ENCODE results near the gene GNPTAB. TPM values are rescaled to one million over a fixed set of nuclear protein-coding genes. Genes with fewer than 3 reads are reported as not detected.
A peak's percentile ranks its signal among the peaks of the same experiment; 100 is the strongest.

GNPTAB gene
- total and polyA plus RNA-seq, 9 donors = 13.4 to 23.0 (median 16.9) TPM

DNA sequence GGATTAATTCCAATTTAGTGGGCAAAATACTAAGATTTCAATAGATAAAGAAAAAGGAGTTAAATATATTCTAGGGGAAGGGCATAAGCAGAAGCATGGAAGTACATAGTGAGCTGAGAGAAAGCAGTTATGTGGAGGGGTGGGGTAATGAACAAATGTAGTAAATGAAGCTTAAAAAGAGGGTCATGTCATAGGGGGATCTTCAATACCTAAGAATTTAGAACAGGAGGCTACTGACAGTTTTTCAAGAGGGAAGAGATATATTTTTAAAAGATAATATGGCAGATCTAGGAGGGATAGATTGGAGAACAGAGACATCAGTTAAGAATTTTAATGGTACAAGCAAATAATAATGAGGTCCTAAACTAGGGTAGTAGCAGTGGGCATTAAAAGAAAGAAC lies 100.9 kb downstream of the GNPTAB start:
- H3K9me3 ChIP-seq (replicated peaks; ENCODE audit: control insufficient read depth, low read depth, low read length) = no peaks in the 10 kb centered on the region
- H3K27ac ChIP-seq (ENCODE audit: low read length) = no peak overlapping the region
- H3K36me3 ChIP-seq (ENCODE audit: control insufficient read depth, insufficient read depth, low read length) = peaks cover 6% of the 10 kb centered on the region
- no peak for DNase-seq
- no peaks in the 10 kb centered on the region for H3K27me3 ChIP-seq (ENCODE audit: control insufficient read depth, insufficient read depth, low read length)
- H3K4me3 ChIP-seq (ENCODE audit: low read length) = no peak overlapping the region
- no peaks in the 10 kb centered on the region for H3K4me1 ChIP-seq (ENCODE audit: control insufficient read depth, insufficient read depth, low read length)

DNA sequence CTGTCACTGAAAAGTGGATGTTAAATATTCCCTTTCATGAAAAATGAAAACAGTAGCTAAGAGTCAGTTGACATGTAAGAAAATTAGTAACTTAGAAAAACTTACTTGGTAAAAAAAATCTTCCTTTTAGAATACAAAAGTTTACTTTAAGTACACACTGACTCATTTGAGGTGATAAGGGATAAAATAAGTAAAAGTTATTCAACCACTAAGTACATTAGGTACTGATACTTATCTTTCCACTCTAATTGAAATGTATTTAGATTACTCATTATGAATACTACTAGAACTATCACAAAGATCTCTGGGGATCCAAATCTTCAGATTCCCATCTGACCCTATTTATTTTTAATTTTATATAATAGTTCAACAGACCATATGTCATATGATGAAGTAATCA lies 103.7 kb downstream of the GNPTAB start:
- Histone ChIP-seq H3K9me3 (replicated peaks; ENCODE audit: control insufficient read depth, low read depth, low read length) (no peaks in the 10 kb centered on the region), H3K36me3 (ENCODE audit: control insufficient read depth, insufficient read depth, low read length) (peaks cover 2% of the 10 kb centered on the region), H3K27ac (ENCODE audit: low read length) (no peak overlapping the region), H3K4me3 (ENCODE audit: low read length) (no peak overlapping the region), H3K4me1 (ENCODE audit: control insufficient read depth, insufficient read depth, low read length) (no peaks in the 10 kb centered on the region), H3K27me3 (ENCODE audit: control insufficient read depth, insufficient read depth, low read length) (no peaks in the 10 kb centered on the region)
- no peak for DNase-seq

DNA sequence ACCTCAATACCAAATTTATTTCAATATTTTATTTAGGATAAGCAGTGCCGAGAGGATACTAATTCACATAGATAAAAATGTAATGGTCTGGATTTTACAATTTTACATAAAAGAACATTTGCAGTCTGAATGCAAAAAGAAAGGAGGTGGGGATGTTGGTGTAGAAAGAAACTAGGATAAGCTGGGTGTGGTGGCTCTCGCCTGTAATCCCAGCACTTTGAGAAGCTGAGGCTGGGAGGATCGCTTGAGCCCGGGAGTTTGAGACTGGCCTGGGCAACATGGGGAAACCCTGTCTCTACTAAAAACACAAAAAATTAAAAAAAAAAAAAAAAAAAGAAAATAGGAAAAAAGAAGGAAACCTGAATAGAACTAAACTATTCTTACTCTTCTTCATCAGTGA lies 108.4 kb downstream of the GNPTAB start:
- Histone ChIP-seq H3K9me3 (replicated peaks; ENCODE audit: control insufficient read depth, low read depth, low read length) (no peaks in the 10 kb centered on the region), H3K4me1 (ENCODE audit: control insufficient read depth, insufficient read depth, low read length) (no peaks in the 10 kb centered on the region), H3K27me3 (ENCODE audit: control insufficient read depth, insufficient read depth, low read length) (no peaks in the 10 kb centered on the region), H3K36me3 (ENCODE audit: control insufficient read depth, insufficient read depth, low read length) (peaks cover 2% of the 10 kb centered on the region), H3K4me3 (ENCODE audit: low read length) (no peak overlapping the region), H3K27ac (ENCODE audit: low read length) (no peak overlapping the region)
- WGBS (ENCODE audit: insufficient coverage) = no CpG with 5 or more reads among the region's 4 CpGs
- DNase-seq = no peak

DNA sequence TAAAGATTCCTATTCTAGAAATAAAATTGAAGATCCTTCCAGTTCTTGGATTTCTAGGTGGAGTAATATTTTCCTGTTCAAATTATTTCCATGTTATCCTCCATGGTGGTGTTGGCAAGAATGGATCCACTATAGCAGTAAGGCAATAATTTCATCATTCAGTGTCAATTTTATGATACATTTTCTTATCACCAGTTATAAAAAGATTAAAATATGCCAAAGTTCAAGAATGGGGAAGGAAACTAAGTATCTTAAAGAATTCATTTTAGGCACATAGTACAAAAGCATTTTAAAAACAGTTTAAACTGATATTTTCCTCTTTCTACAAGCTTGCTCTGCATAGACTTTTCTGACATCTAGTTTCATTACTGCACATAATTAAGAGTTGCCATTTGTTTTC lies 110.6 kb downstream of the GNPTAB start:
- no peak for DNase-seq
- Histone ChIP-seq H3K27ac (ENCODE audit: low read length) (no peak overlapping the region), H3K36me3 (ENCODE audit: control insufficient read depth, insufficient read depth, low read length) (no peaks in the 10 kb centered on the region), H3K27me3 (ENCODE audit: control insufficient read depth, insufficient read depth, low read length) (no peaks in the 10 kb centered on the region), H3K9me3 (replicated peaks; ENCODE audit: control insufficient read depth, low read depth, low read length) (no peaks in the 10 kb centered on the region), H3K4me3 (ENCODE audit: low read length) (no peak overlapping the region), H3K4me1 (ENCODE audit: control insufficient read depth, insufficient read depth, low read length) (no peaks in the 10 kb centered on the region)

DNA sequence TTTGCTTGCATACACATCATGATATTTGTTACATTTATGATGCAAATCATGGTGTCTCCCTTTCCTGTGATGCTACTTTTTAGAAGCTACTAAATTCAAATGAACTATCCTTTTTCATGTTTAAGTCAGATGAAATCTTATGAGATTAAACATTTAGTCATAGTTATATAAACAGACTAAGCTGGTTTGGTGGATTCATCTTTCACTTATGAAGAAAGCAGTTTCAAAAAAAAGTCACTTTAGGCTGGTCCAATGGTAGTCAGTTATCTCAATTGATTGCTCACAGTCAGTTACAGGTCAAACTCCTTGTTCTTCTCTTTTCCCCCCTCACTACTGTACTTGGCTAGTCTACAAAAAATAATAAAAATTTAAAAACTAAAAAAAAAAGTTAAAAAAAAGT lies 111.2 kb downstream of the GNPTAB start:
- no peaks in the 10 kb centered on the region for H3K4me1 ChIP-seq (ENCODE audit: control insufficient read depth, insufficient read depth, low read length)
- no peak overlapping the region for H3K4me3 ChIP-seq (ENCODE audit: low read length)
- no peak for DNase-seq
- H3K27ac ChIP-seq (ENCODE audit: low read length) = no peak overlapping the region
- no peaks in the 10 kb centered on the region for H3K36me3 ChIP-seq (ENCODE audit: control insufficient read depth, insufficient read depth, low read length)
- no peaks in the 10 kb centered on the region for H3K9me3 ChIP-seq (replicated peaks; ENCODE audit: control insufficient read depth, low read depth, low read length)
- no peaks in the 10 kb centered on the region for H3K27me3 ChIP-seq (ENCODE audit: control insufficient read depth, insufficient read depth, low read length)

DNA sequence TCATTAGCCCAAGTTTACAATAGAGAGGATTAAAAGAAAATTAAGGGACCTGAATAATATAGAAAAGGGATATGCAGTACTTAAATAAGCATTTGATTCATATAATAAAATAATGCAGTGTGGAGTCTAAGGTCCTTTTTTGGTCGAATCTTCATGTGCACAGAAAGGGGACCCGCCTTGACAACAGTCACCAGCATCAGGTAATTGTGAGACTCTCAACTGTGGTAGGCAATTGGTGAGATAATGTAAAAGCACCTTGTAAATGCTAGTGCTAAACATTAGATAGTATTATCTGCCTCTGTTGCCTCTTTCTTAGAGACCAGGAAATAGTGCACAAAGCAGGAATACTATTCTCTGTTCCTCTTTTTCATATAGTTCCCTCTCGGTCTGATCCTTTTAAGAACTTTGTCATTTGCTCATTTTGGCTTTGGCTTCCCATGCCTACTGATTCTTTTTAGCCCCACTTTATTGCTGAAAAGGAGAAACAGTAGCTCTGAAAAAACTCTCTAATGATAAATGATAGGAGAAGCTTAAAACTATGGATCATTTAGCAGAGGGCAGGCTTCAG lies 115.8 kb downstream of the GNPTAB start:
- WGBS (ENCODE audit: insufficient coverage) = 100% methylated on average over 1 of the region's 3 CpGs
- Histone ChIP-seq H3K36me3 (ENCODE audit: control insufficient read depth, insufficient read depth, low read length) (no peaks in the 10 kb centered on the region), H3K27me3 (ENCODE audit: control insufficient read depth, insufficient read depth, low read length) (no peaks in the 10 kb centered on the region), H3K4me1 (ENCODE audit: control insufficient read depth, insufficient read depth, low read length) (no peaks in the 10 kb centered on the region), H3K9me3 (replicated peaks; ENCODE audit: control insufficient read depth, low read depth, low read length) (no peaks in the 10 kb centered on the region), H3K27ac (ENCODE audit: low read length) (no peak overlapping the region), H3K4me3 (ENCODE audit: low read length) (no peak overlapping the region)
- peak; percentile 35 for DNase-seq

DNA sequence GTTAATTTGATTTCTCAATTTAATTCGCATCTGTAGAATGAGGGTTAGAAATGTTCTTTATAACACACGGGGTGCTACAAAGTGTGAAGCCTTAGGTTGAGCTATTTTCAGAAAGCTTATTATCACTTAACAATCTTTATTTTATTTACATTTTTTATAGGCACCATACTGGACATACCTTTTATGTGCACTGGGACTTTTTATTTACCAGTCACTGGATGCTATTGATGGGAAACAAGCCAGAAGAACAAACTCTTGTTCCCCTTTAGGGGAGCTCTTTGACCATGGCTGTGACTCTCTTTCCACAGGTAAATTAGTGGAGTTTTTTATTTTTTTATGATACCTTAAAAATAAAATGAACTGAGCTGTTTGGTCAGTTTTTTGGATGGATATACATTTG lies 116.8 kb downstream of the GNPTAB start:
- Histone ChIP-seq H3K36me3 (ENCODE audit: control insufficient read depth, insufficient read depth, low read length) (no peaks in the 10 kb centered on the region), H3K9me3 (replicated peaks; ENCODE audit: control insufficient read depth, low read depth, low read length) (no peaks in the 10 kb centered on the region), H3K4me3 (ENCODE audit: low read length) (no peak overlapping the region), H3K27me3 (ENCODE audit: control insufficient read depth, insufficient read depth, low read length) (no peaks in the 10 kb centered on the region), H3K27ac (ENCODE audit: low read length) (no peak overlapping the region), H3K4me1 (ENCODE audit: control insufficient read depth, insufficient read depth, low read length) (no peaks in the 10 kb centered on the region)
- no peak for DNase-seq
- no CpG with 5 or more reads among the region's 2 CpGs for WGBS (ENCODE audit: insufficient coverage)

DNA sequence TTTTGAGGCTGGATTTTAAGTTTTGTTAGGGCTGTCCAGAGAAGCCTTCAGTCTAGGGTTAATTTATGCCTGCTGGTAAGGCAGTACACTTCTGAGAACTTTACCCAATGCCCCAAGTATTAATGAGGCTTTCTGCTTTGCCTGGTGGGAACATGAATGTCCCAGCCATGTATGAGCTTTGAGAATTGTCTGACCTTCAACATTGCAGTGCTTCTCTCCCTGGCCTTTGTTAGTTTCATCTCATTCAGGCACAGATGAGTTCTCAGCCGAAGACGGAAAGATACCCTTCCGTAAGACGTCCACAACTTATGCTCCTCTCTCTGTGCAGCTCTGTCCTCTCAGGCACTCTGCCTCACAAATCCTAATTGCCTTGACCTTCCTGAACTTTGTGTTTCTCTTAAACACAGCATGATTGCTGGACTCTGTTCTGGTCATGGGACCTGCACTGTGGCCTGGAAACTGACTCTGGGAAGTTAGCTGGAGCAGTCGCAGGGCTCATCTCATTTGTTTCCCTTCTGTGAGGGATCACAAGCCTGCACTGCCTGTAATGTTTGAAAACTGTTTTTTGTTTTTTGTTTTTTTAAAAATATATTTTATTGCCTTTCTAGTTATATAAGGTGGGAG lies 117.6 kb downstream of the GNPTAB start:
- Histone ChIP-seq H3K27me3 (ENCODE audit: control insufficient read depth, insufficient read depth, low read length) (no peaks in the 10 kb centered on the region), H3K4me1 (ENCODE audit: control insufficient read depth, insufficient read depth, low read length) (no peaks in the 10 kb centered on the region), H3K9me3 (replicated peaks; ENCODE audit: control insufficient read depth, low read depth, low read length) (no peaks in the 10 kb centered on the region), H3K27ac (ENCODE audit: low read length) (no peak overlapping the region), H3K36me3 (ENCODE audit: control insufficient read depth, insufficient read depth, low read length) (no peaks in the 10 kb centered on the region), H3K4me3 (ENCODE audit: low read length) (no peak overlapping the region)
- 45% methylated on average over 4 of the region's 5 CpGs for WGBS (ENCODE audit: insufficient coverage)
- peak; percentile 68 for DNase-seq

DNA sequence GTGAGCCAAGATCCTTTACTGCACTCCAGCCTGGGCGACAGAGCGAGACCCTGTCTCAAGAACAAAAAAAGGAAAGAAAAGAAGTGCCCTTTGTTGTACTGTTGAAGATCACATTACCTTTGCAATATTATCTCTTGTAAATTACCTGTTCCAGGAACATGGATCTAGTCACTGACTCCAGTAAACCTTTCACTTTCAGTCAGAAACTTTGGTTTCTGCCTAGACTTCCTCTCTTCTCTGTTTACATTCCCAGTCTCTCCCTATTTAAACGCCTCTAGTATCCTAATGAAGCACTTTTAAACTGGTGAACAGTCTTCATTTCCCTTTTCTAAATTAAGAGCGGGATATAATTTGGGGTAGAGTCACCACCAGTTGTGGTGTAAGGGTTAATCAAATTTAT lies 120.5 kb downstream of the GNPTAB start:
- no CpG with 5 or more reads among the region's 4 CpGs for WGBS (ENCODE audit: insufficient coverage)
- H3K36me3 ChIP-seq (ENCODE audit: control insufficient read depth, insufficient read depth, low read length) = no peaks in the 10 kb centered on the region

DNA sequence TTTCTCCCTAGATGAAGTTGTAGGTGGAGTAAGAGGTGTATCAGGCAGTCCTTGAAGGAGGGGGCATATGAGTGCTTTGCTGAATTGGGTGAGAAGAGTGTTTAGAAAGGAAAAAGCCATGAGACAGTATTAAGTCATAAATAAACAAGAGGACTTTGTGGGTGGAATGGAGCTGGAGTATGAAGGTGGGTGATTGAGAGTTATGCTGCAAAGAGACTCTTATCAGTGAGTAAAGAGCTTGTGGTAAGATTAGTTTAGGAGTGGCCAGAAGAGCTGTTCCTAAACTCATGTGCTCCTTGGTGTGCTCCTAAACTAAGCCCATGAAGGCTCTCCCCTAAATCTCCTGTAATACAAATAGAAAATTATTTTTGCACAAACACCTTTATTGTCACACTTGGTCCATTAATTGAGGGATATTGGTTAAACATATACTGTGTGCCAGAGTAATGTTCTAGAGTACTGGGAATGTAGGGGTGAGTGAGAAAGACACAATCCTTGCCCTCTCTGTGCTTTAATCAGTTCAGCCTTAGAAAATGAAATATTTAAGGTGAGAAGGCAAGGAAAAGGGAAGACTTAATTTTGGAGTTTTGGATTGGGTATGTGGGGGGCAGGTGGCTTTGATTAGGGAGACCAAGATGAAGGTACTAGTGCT lies 123.5 kb downstream of the GNPTAB start:
- Histone ChIP-seq H3K27ac (ENCODE audit: low read length) (no peak overlapping the region), H3K4me1 (ENCODE audit: control insufficient read depth, insufficient read depth, low read length) (no peaks in the 10 kb centered on the region)

More for the DNA sequence above, 120.5 kb downstream of the GNPTAB start:
- DNase-seq = no peak
- Histone ChIP-seq H3K9me3 (replicated peaks; ENCODE audit: control insufficient read depth, low read depth, low read length) (no peaks in the 10 kb centered on the region), H3K4me1 (ENCODE audit: control insufficient read depth, insufficient read depth, low read length) (no peaks in the 10 kb centered on the region), H3K4me3 (ENCODE audit: low read length) (no peak overlapping the region), H3K27me3 (ENCODE audit: control insufficient read depth, insufficient read depth, low read length) (no peaks in the 10 kb centered on the region), H3K27ac (ENCODE audit: low read length) (no peak overlapping the region)

DNA sequence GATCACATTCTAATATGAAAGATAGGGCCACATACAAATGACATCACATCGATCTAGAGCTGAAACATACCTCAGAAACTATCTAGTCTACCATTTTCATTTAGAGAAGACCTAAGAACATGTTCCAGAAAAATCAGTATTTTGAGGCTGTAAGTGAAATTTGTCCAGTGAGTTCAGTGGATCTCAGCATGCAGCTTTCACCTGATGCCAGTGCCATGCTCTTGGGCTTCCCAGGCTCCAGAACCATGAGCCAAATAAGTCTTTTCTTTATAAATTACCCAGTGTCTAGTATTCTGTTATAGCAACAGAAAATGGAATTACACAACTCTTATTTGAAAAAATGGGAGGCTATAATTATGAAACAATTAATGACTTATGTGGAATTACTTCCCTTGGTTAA lies 124.4 kb downstream of the GNPTAB start:
- Histone ChIP-seq H3K36me3 (ENCODE audit: control insufficient read depth, insufficient read depth, low read length) (no peaks in the 10 kb centered on the region), H3K9me3 (replicated peaks; ENCODE audit: control insufficient read depth, low read depth, low read length) (no peaks in the 10 kb centered on the region), H3K27ac (ENCODE audit: low read length) (no peak overlapping the region), H3K27me3 (ENCODE audit: control insufficient read depth, insufficient read depth, low read length) (no peaks in the 10 kb centered on the region), H3K4me1 (ENCODE audit: control insufficient read depth, insufficient read depth, low read length) (no peaks in the 10 kb centered on the region), H3K4me3 (ENCODE audit: low read length) (no peak overlapping the region)
- no peak for DNase-seq
- no CpG with 5 or more reads among the region's 1 CpG for WGBS (ENCODE audit: insufficient coverage)

More for the DNA sequence above, 123.5 kb downstream of the GNPTAB start:
- no peak overlapping the region for H3K4me3 ChIP-seq (ENCODE audit: low read length)
- no peaks in the 10 kb centered on the region for H3K36me3 ChIP-seq (ENCODE audit: control insufficient read depth, insufficient read depth, low read length)
- DNase-seq = no peak
- no peaks in the 10 kb centered on the region for H3K27me3 ChIP-seq (ENCODE audit: control insufficient read depth, insufficient read depth, low read length)
- no peaks in the 10 kb centered on the region for H3K9me3 ChIP-seq (replicated peaks; ENCODE audit: control insufficient read depth, low read depth, low read length)

Measured in muscle of leg (tissue), 11 donors.